ENCODE results near the gene KRTAP5-3.
"Not testable (repeated sequence)": the region's sequence is repeated elsewhere in the genome, so short reads cannot be mapped to it uniquely, and the experiment has no call there.

KRTAP5-3 gene, protein sequence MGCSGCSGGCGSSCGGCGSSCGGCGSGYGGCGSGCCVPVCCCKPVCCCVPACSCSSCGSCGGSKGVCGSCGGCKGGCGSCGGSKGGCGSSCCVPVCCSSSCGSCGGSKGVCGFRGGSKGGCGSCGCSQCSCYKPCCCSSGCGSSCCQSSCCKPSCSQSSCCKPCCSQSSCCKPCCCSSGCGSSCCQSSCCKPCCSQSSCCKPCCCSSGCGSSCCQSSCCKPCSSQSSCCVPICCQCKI

DNA sequence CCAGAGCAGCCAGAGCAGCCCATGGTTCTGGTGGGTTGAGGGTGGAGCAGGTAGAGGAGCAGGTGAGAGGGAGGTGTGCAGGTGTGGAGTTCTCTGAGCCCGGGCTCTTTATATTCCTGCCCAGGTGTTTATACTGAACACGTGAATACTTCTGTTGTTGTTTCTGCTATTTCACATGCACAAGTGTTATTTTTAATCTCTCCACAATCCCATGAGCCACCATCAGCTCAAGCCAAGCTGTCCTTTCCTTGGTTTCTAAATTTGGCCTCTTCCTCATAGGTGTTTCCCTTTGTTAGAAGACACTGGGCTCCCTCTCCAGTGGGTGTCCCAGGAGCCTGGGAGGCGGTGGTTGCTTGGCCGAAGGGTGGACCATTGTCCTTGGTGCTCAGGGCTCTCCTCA is at the start of gene KRTAP5-3:
TSS of gene KRTAP5-3 (minus strand) at position 101 of the 400 bp plus-strand sequence. CDS start at position 23, 78 bp downstream.
- DNase-seq (ENCODE audit: low read depth) = no peak

DNA sequence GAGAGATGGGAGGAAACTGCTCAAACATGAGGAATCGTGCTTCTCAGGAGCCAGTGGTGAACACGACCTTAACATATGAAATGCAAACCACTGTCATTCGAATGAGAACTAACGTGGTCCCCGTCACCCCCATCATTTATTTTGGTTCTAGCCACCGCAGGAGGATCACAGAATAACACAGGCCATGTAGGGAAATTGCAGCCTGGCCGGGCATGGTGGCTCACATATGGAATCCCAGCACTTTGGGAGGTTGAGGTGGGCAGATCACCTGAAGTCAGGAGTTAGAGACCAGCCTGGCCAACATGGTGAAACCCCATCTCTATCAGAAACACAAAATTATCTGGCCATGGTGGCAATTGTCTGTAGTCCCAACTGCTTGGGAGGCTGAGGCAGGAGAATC is 48.4 kb upstream of the KRTAP5-3 start:
- no peak for DNase-seq (ENCODE audit: low read depth)

DNA sequence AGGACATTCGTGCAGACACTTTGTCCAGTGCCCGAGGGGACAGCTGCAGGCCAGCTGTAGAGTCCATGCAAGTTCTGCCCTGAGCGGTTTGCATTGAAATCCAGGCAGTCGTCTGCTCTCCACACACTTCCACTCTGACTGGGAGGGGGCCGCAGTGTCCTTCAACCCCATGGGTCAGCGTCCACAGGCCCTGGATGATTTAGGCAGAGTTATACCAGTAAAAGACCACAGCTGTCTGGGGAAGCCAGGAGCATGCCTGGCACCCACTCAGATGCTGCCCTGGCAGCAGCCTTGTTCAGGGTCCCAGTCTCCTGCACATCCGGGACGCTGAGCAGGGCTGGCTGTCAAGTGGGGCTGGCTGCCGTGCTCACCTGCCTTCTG is 47.8 kb upstream of the KRTAP5-3 start:
- DNase-seq (ENCODE audit: low read depth) = no peak

DNA sequence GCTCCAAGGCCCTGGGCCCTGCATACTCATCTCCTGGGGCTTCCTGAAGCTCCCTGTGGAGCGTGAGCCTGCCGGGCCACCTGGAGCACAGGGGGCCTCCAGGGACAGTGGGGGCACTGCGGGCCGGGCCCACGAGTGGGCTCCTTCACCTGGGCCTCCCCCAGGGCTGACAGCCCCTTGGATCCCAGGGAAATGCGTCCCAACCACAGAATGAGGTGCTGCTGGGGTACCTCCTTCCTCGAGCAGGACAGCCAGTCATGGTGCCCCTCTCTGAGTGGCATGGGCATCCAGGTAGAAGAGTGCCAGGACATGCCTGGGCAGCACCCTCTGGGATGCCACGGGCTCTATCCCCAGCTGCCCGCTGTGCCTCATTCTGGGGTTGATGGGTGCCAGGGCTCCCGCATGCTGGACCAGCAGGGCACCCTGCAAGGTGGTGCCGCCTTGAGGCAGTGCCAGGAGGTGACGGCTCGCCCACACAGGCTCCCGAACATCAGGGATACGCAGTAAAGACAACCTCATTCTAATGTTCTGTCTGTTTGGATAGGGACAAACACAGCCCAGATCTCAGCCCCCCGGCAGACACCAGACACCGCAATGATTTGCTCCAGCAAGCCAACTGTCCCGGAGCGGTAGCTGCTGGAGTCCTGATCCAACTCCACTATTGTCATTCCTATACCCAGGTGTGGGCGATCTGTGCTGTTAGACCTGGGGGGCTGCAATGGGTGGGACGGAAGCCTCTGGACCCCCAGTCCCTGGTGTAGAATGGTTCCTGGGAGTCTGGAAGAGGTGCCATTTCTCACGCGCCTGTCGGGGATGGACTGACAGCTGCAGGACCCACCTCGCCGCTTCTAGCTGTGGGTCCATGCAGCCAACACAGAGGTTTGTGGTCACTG is 47.2 kb upstream of the KRTAP5-3 start:
- no peak for DNase-seq (ENCODE audit: low read depth)

DNA sequence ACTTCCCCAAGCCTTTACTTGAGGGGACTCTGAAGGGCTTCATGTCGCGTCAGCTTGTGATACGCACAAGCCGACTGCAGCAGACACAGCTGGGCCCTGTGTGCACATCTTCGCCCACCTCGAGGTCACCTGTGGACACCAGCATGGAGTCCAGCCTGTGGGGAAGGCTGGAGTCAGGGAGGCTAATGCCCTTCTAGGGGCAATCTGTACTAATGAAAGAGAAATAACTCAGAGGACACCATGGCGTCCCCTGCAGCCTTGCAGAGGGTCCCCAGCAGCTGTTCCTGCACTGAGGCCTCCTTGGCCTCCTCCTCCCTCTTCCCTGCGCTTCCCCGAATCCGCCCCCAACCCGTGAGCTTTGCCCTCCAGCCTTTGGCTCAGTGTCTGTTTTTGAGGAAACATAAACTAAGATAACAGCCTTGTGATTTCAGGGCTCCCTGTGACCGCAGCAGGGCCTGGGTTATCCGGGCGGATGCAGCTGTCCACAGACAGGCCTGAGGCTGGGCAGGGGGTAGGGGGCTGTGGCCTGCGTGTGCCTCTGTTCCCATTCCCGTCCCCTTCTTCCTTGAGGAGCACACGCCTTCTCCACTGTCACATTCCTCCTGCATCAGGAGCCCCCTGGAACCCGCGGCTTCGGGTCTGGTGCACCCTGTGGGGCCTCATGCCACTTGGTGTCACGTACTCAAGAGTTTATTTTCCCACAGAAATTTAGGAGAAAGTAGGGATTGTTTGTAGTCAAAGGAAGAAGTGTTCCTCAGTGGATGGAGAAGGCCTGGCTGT is 46.3 kb upstream of the KRTAP5-3 start:
- DNase-seq (ENCODE audit: low read depth) = no peak

DNA sequence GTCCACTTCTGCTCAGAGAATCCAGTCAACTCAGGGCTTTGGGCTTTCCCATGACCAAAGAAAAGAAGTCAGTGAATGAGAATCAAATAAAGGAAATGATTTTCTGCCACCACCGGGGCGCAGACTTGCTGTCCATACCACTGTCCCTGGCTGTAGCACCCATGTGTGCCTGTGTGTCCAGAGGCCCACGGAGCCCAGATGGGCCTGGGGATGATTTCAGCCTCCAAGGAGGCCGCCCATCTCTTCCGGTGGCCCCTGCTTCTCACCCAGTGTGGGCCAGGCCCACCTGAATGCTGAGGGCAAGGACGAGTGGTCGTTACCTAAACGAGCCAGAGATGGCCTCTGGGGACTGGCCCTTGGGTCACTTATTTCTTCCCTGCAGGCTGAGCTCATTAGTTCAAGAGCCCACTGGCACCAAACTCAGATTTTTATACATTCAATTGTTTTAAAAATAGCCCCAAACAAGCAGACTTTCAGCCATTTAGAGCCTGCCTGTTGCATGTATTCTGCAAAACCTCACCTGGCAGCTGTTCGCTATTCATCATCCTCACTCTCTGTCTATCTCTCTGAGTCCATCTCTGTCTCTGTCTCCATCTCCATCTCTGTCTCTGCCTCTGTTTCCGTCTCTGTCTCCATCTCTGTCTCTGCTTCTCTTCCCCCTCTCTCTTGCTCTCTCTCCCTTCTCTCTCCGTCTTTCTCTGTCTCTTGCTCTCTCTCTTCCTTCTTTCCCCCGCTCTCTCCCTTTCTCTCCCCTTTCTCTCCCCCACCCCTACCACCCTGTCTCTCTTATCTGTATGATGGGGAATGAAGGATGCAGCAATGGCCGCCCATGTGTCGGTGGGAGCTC is 45.5 kb upstream of the KRTAP5-3 start:
- no peak for DNase-seq (ENCODE audit: low read depth)

DNA sequence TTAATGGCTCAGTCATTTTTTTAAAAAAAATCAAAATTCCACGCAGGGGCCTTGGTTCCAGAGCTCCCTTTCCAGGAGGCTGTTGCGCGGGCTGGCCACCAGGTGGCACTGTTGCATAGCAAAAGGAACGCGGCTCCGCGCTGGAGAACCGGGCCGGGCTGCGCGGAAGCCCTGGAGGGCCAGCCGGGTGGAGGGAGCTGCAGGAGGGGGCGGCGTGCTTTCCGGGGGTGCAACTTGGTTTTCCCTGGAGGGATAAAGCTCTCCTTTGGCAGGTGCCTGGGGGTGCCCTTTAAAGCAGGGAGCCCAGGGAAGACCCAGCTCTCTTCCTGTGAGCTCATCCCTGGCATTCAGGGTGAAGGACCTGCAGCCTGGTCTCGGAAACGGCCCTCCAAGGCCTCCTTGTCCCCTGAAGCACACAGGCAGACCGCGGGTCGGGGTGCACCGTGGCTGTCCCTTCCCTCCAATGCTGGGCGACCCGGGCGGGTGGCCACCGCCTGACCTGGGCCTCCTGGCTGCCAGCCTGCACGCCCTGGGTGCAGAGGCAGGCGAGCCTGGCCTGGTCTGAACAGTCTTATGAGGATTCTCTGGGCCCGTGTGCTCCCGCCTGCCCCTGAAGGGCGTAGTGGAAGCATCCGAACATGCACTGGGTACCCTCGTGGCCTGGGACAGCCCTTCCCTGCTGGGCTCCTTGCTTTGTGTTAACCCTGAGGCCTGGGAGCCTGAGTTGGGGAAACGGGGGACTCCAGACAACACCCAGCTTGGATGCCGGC is 44.7 kb upstream of the KRTAP5-3 start:
- peak; percentile 28 for DNase-seq (ENCODE audit: low read depth)

DNA sequence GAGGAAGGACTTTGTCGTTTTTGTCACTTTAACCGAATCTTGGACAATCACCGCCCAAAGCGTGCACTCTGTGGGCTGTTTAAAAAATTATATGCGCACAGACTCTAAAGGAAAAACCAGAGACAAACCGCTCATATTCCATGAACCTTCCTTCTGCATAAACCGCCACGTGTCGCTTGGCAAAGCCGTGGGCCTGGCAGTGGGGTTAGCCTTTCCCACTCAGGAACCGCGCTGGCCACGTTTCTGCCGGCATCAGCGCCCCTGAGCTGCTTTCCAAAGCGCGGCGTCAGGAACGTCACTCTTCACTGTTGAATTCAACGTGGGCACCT is 44.1 kb upstream of the KRTAP5-3 start:
- no peak for DNase-seq (ENCODE audit: low read depth)

DNA sequence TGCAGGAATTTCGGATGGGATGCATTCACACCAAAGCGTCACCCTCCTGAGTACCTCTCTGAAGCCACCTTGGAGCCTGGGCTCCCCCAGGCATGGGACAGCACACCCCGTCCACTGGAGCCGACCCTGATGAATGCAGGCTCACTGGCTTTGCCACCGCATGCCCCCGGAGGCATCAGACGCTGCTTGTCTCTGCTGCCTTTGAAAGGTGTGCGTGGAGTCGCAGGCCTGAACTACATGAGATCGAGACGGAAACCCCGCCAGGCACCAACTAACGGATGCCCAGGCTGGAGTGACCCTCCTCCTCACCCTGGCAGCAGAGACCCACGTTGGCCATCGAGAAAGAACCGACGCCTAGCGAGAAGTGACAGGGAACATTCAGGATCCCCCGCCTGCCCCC is 43.8 kb upstream of the KRTAP5-3 start:
- no peak for DNase-seq (ENCODE audit: low read depth)

DNA sequence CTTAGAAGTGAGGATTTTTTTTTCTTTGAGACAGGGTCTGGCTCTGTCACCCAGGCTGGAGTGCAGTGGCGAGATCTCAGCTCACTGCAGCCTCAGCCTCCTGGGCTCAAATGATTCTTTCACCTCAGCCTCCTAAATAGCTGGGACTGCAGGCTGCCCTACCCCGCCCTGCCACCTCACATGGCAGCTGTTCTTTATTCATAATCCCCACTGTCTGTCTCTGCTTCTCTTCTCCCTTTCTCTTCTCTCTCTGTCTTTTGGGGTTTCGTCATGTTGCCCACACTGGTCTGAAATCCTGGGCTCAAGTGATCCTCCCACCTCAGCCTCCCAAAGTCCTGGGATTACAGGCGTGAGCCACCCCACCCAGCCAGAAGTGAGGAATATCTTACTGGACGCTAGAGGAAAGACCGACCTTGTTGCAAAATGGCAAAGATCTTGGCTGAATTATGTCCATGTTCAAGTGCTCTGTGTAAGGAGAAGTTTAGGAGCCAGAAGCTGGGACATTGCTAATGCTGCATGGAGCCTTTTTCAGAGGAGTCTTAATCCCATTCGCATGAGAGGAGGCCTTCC is 43.2 kb upstream of the KRTAP5-3 start:
- DNase-seq (ENCODE audit: low read depth) = no peak

DNA sequence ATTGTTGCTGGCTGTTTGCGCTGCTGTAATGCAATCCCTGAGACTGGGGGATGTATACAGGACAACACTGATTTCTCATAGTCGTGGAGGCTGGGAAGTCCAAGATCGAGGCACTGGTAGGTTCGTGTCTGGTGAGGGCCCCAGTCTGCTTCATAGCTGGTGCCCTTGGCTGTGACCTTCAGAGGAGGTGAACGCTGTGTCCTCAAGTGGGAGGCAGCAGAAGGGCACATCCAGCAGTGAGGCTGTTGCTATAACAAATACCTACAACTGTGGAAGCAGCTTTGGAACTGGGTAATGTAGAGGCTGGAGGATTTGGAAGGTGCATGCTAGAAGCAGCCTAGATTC is 42.6 kb upstream of the KRTAP5-3 start:
- DNase-seq (ENCODE audit: low read depth) = no peak

DNA sequence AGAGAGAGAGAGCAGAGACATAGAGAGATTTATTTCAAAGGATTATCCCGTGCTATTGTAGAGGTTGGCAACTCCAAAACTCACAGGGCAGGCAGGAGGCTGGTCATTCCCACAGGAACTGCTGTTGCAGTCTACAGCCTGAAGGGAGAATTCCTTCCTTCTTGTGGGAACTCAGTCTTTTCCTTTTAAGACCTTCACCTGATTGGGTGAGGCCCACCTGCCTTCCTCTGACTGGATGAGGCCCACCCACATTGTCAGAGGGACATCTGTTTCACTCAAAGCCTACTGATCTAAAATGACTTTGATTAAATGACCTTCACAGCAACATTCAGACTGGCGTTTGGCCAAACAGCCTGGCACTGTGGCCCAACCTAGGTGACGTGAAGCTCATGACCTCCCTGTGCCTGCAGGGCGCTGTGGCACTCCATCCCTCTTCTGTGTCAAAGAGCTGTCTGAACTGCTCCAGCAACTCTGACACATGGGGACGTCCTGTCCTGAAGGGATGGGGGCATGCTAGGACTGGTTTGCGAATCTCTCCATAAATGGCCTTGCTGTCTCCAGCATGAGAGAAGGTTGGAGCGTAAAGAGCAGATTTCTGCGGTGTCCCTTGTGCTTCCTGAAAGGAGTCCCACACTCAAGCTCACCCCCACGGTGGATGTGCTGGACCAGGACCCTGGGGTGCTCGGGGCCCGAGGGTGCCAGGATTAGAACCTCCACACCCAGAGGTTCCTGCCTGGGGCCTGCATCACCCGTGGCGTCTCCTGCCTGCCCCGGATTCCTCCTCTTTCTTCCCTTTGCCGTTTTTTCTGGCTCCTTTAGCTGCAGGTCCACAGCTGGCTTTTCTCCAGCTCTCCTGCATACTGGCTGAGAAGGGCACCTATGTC is 42.0 kb upstream of the KRTAP5-3 start:
- no peak for DNase-seq (ENCODE audit: low read depth)

DNA sequence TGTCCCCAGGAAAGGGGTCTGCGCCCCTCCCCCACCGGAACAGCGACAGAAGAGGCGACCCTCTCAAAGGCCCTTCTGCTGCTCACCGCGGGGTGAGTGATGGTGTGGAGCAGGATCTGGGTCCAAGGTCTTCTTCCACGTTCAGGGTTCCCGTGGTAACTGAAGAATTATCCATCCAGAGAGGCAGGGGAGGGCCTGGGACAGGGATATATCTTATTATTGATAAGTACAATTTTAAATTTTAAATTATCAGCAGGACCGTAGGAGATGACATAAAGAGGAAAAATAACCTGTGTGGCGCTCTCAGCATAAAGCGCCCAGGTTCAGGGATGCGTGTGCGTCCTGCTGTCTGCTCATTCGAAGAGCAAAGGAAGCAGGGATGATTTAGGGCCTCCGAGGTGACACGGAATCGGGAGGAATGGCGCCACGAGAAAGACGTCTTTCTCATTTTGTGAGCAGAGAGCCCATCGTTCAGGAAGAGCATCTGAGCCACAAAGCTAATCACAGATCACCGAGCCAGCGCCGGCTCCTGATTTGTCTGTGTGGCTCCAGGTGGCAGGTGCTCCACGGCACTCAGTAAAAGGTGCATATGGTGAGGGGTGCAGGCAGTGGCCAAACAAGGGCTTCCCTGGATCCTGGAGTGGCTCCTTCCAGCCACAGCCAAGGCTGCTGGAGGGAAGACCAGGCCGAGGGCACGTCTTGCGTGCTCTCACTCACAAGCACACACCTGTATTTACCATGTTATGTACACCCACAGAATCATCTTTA is 40.6 kb upstream of the KRTAP5-3 start:
- DNase-seq (ENCODE audit: low read depth) = no peak

DNA sequence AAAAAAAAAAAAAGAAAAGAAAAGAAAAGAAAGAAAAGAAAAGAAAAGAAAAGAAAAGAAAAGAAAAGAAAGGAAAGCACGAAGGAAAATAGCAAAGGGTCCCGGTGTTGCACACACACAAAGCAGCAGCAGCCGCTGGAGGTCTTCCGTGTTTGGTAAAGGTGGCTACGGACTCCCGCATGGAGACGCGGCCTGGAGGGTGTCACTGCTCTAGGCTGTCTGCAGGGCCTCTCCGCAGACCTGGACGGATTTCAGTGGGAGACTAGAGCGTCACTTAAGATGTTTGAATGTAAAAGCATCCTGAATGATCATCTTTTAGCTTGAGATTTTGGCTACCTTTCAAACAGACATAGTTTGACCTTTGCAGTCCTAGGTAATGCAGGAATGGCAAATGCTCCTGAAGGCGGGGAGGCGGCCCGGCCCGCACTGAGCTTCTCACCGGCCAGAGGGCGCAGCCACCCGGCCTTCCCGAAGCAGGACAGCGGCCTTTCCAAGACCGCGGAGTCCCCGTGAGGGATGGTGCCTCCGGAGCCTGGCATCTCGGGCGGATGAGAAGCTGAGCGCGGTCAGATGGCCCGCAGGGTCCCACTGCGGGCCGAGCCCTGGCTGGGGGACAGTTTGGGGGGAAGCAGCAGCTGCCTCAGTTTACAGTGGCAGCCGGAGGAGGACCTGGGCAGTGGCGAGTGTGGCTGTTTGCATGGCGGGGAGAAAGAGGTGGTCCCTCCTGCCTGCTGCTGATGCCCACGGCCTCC is 39.8 kb upstream of the KRTAP5-3 start:
- no peak for DNase-seq (ENCODE audit: low read depth)

DNA sequence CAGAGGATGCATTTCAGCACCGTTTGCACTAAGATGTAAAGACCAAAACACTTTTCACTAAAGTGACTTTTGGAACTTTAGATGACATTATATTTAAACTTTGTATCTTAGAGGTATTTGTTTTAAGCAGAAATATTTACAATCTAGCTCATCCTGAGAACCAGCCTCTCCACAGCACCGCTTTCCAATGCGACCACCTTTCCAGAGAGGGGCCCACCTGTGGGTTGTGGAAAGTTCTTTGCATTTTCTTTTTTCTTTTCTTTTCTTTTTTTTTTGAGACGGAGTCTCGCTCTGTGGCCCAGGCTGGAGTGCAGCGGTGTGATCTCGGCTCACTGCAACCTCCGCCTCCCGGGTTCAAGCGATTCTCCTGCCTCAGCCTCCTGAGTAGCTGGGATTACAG is 38.3 kb upstream of the KRTAP5-3 start:
- DNase-seq (ENCODE audit: low read depth) = not testable (repeated sequence)

DNA sequence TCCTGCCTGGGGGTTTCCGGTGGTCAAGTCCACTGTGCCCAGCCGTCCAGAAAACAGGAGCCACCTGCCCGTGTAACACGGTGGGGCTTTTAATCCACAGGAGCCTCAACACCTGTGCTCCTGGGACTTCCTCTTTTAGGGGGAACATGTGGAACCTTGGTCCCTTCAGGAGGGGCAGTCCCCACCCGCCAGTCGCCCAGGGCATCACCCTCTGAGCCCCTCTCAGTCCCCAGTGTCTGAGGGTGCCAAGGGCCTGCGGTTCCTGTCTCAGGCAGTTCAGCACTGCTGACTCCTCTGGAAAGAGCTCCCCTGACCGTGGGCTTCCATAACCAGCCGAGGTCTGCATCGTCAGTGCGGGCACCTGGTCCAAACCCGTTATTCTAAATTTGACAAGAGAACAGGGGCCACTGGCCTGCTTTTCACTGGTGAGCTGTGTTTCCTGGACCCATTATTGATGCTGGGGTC is 37.1 kb upstream of the KRTAP5-3 start:
- no peak for DNase-seq (ENCODE audit: low read depth)

DNA sequence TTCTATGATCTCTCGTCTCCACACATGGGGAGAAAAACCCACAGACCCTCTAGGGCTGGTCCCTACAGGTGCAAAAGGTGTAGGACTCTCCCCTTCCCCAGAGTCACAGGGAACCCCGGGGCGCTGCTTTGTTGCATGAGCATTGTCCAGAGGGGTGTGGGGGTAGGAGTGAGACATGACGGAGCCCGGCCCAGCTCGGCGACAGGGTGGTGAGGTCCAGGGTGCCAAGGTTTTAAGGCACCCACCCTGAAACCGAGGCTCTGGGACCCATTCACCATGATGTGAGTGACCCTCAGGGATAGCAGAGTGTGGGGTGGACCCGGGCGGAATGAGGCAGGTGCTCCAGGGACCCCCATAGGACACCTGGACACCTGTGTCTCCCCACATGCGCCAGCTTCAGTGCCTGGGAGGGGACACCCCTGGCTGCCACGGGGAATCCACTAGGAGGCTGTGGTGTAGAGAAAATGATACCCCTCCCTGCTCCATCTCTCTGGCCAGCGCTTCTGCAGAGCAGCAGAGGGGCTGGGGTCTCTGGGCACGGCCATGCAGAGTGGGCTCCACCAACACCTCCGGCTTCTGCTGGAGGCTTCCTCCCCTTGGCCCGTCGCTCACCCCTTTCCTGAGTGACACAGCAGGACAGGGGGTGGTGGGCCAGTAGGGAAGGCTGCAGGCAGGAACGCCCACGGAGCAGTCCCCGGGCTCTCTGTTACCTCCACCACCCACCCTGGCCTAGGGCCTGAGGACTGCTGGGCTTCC is 36.5 kb upstream of the KRTAP5-3 start:
- no peak for DNase-seq (ENCODE audit: low read depth)
